Uterus (tissue), 4 donors: ENCODE results near the gene CTNND2. TPM values are rescaled to one million over a fixed set of nuclear protein-coding genes. Genes with fewer than 3 reads are reported as not detected.

Experiments used
- DNase-seq, 2 donors: peaks; one replicate each; pipeline ENCODE4 v3.0.0-alpha.2; 2019 to 2020
- H3K27ac ChIP-seq, 2 donors: fragments of 200-600 bp; sonication (generic); 1 replicate in 1 of 2; 2 replicates in 1 of 2; pipeline ENCODE4 v1.5.1; 2016 to 2018
- H3K27me3 ChIP-seq, 2 donors: fragments of 200-600 bp; sonication (generic); one replicate each; pipeline ENCODE4 v1.5.1; 2018 to 2019; ENCODE audit warnings: control low read depth in 1 of 2
- H3K36me3 ChIP-seq, 2 donors: fragments of 200-600 bp; sonication (generic); one replicate each; pipeline ENCODE4 v1.5.1; 2019; ENCODE audit warnings: control low read depth in 1 of 2
- H3K4me1 ChIP-seq, 2 donors: fragments of 200-600 bp; sonication (generic); one replicate each; pipeline ENCODE4 v1.5.1; 2018 to 2019; ENCODE audit warnings: control low read depth in 1 of 2
- H3K4me3 ChIP-seq, 2 donors: fragments of 200-600 bp; sonication (generic); 1 replicate in 1 of 2; 2 replicates in 1 of 2; pipeline ENCODE4 v1.5.1; 2018 to 2019; ENCODE audit warnings: mild to moderate bottlenecking in 1 of 2
- H3K9me3 ChIP-seq, 2 donors: fragments of 200-600 bp; sonication (generic); one replicate each; pipeline ENCODE4 v1.5.1; 2019; ENCODE audit warnings: control low read depth in 1 of 2
- CTCF ChIP-seq, 4 experiments: fragments of 200-600 bp in 2 of 4; fragments of 450-650 bp in 2 of 4; sonication (generic) in 2 of 4; IDR thresholded peaks; one replicate each; pipeline ENCODE4 v1.5.1; 2016 to 2019; ENCODE audit warnings: antibody characterized with exemption in 4 of 4, mild to moderate bottlenecking in 2 of 4, moderate library complexity in 1 of 4
- POLR2A ChIP-seq, 2 donors: fragments of 450-650 bp; IDR thresholded peaks; one replicate each; pipeline ENCODE4 v1.6.1; 2016; ENCODE audit warnings: antibody characterized with exemption in 2 of 2, mild to moderate bottlenecking in 1 of 2, moderate library complexity in 1 of 2
- intact Hi-C: fragments of 100-400 bp; cut with DNase I; formaldehyde crosslinking; loops from one replicate; pipeline ENCODE4 v1.15.1; 2023; ENCODE audit warnings: low total_unique reads
- total RNA-seq, 4 donors: library from RNA; depleted of rRNA in 3 of 4; stranded (reverse); fragments of >200 nt in 3 of 4; gene quantifications; one replicate each; pipeline versions ENCODE4 v1.1.0 to v1.2.4, GENCODE V29; 2014 to 2023
- donor health status: DM: yes; HTN: yes; CAD: no.

Gene CTNND2
- total RNA-seq, 4 donors from 2014 or later = 0.49 to 1.2 TPM; not detected in 2

- Histone ChIP-seq H3K36me3 (no peaks in the 10 kb centered on the region), H3K4me1 (no peaks in the 10 kb centered on the region), H3K4me3 (no peak overlapping the region), H3K27ac (no peak overlapping the region), H3K9me3 (no peaks in the 10 kb centered on the region), H3K27me3 (no peaks in the 10 kb centered on the region)
- no peak for TF ChIP-seq POLR2A (IDR thresholded peaks at IDR 0.05)
- no peak for TF ChIP-seq CTCF (IDR thresholded peaks at IDR 0.05)
- DNase-seq = no peak
- intact Hi-C loops = no loop called here
Observed at GRCh38 chr5:11143456-11144267, 760.6 kb downstream of the CTNND2 start.

GRCh38 chr5:11139217-11139865 is 764.9 kb downstream of the CTNND2 start:
- TF ChIP-seq POLR2A (IDR thresholded peaks at IDR 0.05) = no peak
- no peak for TF ChIP-seq CTCF (IDR thresholded peaks at IDR 0.05)
- Histone ChIP-seq H3K9me3 (no peaks in the 10 kb centered on the region), H3K36me3 (no peaks in the 10 kb centered on the region), H3K4me3 (no peak overlapping the region), H3K27me3 (no peaks in the 10 kb centered on the region), H3K4me1 (no peaks in the 10 kb centered on the region), H3K27ac (no peak overlapping the region)
- intact Hi-C loops = no loop called here
- no peak for DNase-seq

- TF ChIP-seq CTCF (IDR thresholded peaks at IDR 0.05) (no peak), POLR2A (IDR thresholded peaks at IDR 0.05) (no peak)
- Histone ChIP-seq H3K36me3 (no peaks in the 10 kb centered on the region), H3K27ac (no peak overlapping the region), H3K9me3 (no peaks in the 10 kb centered on the region), H3K4me1 (no peaks in the 10 kb centered on the region), H3K4me3 (no peak overlapping the region), H3K27me3 (no peaks in the 10 kb centered on the region)
- no peak for DNase-seq
- intact Hi-C loops = no loop called here
Observed at GRCh38 chr5:11130131-11130530, 774.1 kb downstream of the CTNND2 start.

- Histone ChIP-seq H3K9me3 (no peaks in the 10 kb centered on the region), H3K4me3 (no peak overlapping the region), H3K27me3 (no peaks in the 10 kb centered on the region), H3K27ac (no peak overlapping the region), H3K4me1 (no peaks in the 10 kb centered on the region), H3K36me3 (no peaks in the 10 kb centered on the region)
- no peak for TF ChIP-seq CTCF (IDR thresholded peaks at IDR 0.05)
- TF ChIP-seq POLR2A (IDR thresholded peaks at IDR 0.05) = no peak
- intact Hi-C loops = no loop called here
- no peak for DNase-seq
Observed at GRCh38 chr5:11128021-11128420, 776.2 kb downstream of the CTNND2 start.

- intact Hi-C loops = no loop called here
- Histone ChIP-seq H3K36me3 (no peaks in the 10 kb centered on the region), H3K27ac (no peak overlapping the region), H3K4me3 (no peak overlapping the region), H3K27me3 (no peaks in the 10 kb centered on the region), H3K9me3 (no peaks in the 10 kb centered on the region), H3K4me1 (no peaks in the 10 kb centered on the region)
- no peak for DNase-seq
- no peak for TF ChIP-seq POLR2A (IDR thresholded peaks at IDR 0.05)
- TF ChIP-seq CTCF (IDR thresholded peaks at IDR 0.05) = no peak
Observed at GRCh38 chr5:11126844-11127243, 777.4 kb downstream of the CTNND2 start.
